Astrocyte (in vitro differentiated cells and primary cell): ENCODE data around the gene TPH2.

Source experiments
- EZH2 ChIP-seq: IDR thresholded peaks from 2 replicates; pipeline ENCODE4 v1.6.1; 2012; ENCODE audit warnings: mild to moderate bottlenecking, low read length, inconsistent platforms; ENCODE audit not compliant: insufficient read depth
- TF ChIP-seq, protein P1 (sequence below): IDR thresholded peaks from 2 replicates; pipeline ENCODE4 v1.5.1; 2011; ENCODE audit warnings: low read depth, mild to moderate bottlenecking, inconsistent platforms, low read length, moderate library complexity; ENCODE audit not compliant: insufficient read depth

GRCh38 chr12:71999795-72000194, 61.1 kb downstream of the TPH2 start:
- TF ChIP-seq, protein P1, sequence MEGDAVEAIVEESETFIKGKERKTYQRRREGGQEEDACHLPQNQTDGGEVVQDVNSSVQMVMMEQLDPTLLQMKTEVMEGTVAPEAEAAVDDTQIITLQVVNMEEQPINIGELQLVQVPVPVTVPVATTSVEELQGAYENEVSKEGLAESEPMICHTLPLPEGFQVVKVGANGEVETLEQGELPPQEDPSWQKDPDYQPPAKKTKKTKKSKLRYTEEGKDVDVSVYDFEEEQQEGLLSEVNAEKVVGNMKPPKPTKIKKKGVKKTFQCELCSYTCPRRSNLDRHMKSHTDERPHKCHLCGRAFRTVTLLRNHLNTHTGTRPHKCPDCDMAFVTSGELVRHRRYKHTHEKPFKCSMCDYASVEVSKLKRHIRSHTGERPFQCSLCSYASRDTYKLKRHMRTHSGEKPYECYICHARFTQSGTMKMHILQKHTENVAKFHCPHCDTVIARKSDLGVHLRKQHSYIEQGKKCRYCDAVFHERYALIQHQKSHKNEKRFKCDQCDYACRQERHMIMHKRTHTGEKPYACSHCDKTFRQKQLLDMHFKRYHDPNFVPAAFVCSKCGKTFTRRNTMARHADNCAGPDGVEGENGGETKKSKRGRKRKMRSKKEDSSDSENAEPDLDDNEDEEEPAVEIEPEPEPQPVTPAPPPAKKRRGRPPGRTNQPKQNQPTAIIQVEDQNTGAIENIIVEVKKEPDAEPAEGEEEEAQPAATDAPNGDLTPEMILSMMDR, result no peak
- no peak for TF ChIP-seq EZH2
